CD4-positive, alpha-beta T cell (primary cell): ENCODE results near the gene WWOX. TPM values are rescaled to one million over a fixed set of nuclear protein-coding genes. Genes with fewer than 3 reads are reported as not detected.

Source experiments
- ATAC-seq: fragments of 200-7000 bp; cut with Tn5 transposase; one replicate; pipeline ENCODE4 v1.10.0; 2022; ENCODE audit warnings: mild to moderate bottlenecking; ENCODE audit not compliant: poor library complexity
- CTCF ChIA-PET: fragments of 350-600 bp; sonication (Branson Sonifier 250); formaldehyde crosslinking; loops from one replicate; lab custom pipeline; 2021; ENCODE audit warnings: antibody characterized with exemption, inconsistent platforms; lab: Charles Lee
- POLR2A ChIA-PET: fragments of 350-600 bp; sonication (Branson Sonifier 250); formaldehyde crosslinking; loops from one replicate; lab custom pipeline; 2021; ENCODE audit warnings: antibody characterized with exemption, inconsistent platforms; lab: Charles Lee
- DNase-seq, 14 experiments: peaks; one replicate each; pipeline ENCODE4 v3.0.0-alpha.2; 2013 to 2020; ENCODE audit warnings: mixed read lengths in 2 of 14
- H3K27ac ChIP-seq, 2 donors: one replicate each; pipeline versions ENCODE4 v1.5.1 to v1.7.0; 2013; ENCODE audit warnings: low read length in 2 of 2, low read depth in 1 of 2, mild to moderate bottlenecking in 1 of 2
- H3K27me3 ChIP-seq, 2 experiments: 1 replicate in 1 of 2; 2 replicates in 1 of 2; pipeline versions ENCODE4 v1.6.1 to v1.7.0; 2013; ENCODE audit warnings: low read length in 2 of 2, control low read depth in 1 of 2, mild to moderate bottlenecking in 1 of 2, moderate library complexity in 1 of 2; ENCODE audit not compliant: insufficient read depth in 2 of 2, control insufficient read depth in 1 of 2
- H3K36me3 ChIP-seq: one replicate; pipeline ENCODE4 v1.6.1; 2013; ENCODE audit warnings: low read length, control low read depth; ENCODE audit not compliant: insufficient read depth
- H3K4me1 ChIP-seq: one replicate; pipeline ENCODE4 v1.6.1; 2013; ENCODE audit warnings: low read length, control low read depth; ENCODE audit not compliant: insufficient read depth
- H3K4me3 ChIP-seq: one replicate; pipeline ENCODE4 v1.5.1; 2013; ENCODE audit warnings: mild to moderate bottlenecking, low read length, moderate library complexity
- H3K9me3 ChIP-seq, 2 experiments: 1 replicate in 1 of 2; 2 replicates in 1 of 2; pipeline versions ENCODE4 v1.6.1 to v1.7.0; 2013; ENCODE audit warnings: low read length in 2 of 2, mild to moderate bottlenecking in 2 of 2, control low read depth in 1 of 2, moderate library complexity in 1 of 2; ENCODE audit not compliant: control insufficient read depth in 1 of 2, insufficient read depth in 1 of 2
- H3K27ac Mint-ChIP-seq: one replicate; pipeline ENCODE4 v1.8.0; 2020; ENCODE audit warnings: mixed read lengths
- H3K27me3 Mint-ChIP-seq: one replicate; pipeline ENCODE4 v1.8.0; 2021; ENCODE audit warnings: mixed read lengths
- H3K36me3 Mint-ChIP-seq: one replicate; pipeline ENCODE4 v1.8.0; 2021; ENCODE audit warnings: low read depth, mixed read lengths
- H3K4me1 Mint-ChIP-seq: one replicate; pipeline ENCODE4 v1.8.0; 2021; ENCODE audit warnings: low read depth, mixed read lengths
- H3K4me3 Mint-ChIP-seq: one replicate; pipeline ENCODE4 v1.8.0; 2020; ENCODE audit warnings: mild to moderate bottlenecking, mixed read lengths
- H3K9me3 Mint-ChIP-seq: one replicate; pipeline ENCODE4 v1.8.0; 2020; ENCODE audit warnings: mixed read lengths
- CTCF ChIP-seq: fragments of 200-600 bp; IDR thresholded peaks from one replicate; pipeline ENCODE4 v1.8.0; 2022; ENCODE audit warnings: antibody characterized with exemption, mild to moderate bottlenecking
- intact Hi-C, 2 experiments: fragments of 100-400 bp; cut with DNase I in 1 of 2; cut with micrococcal nuclease in 1 of 2; formaldehyde crosslinking; loops; one replicate each; pipeline versions ENCODE4 v1.15.1 to v1.9.0; 2023 to 2025; cut with DNase I, micrococcal nuclease
- total RNA-seq, 174 experiments: library from RNA in 2 of 174; stranded (reverse) in 2 of 174; gene quantifications; one replicate each; pipeline ENCODE4 v1.2.3 and lab custom pipeline; 2021 to 2026

WWOX gene
- total RNA-seq, 2 experiments from 2014 or later = 19.3 to 21.7 TPM

GRCh38 chr16:78130950-78131349, 31.5 kb downstream of the WWOX start:
- intact Hi-C loops = loop anchor here in 1 of 2 experiments (10.0 kb wide), 1 partner anchor 364 kb away; no protein-coding TSS in a partner anchor
- H3K36me3 ChIP-seq = no peaks in the 10 kb centered on the region
- no peaks in the 10 kb centered on the region for H3K9me3 ChIP-seq
- no peaks in the 10 kb centered on the region for H3K4me1 ChIP-seq
- Mint-ChIP-seq H3K4me3 (no peak overlapping the region), H3K4me1 (peaks cover 8% of the 10 kb centered on the region), H3K36me3 (peaks cover 28% of the 10 kb centered on the region), H3K27ac (no peak overlapping the region), H3K9me3 (no peaks in the 10 kb centered on the region), H3K27me3 (no peaks in the 10 kb centered on the region)
- ATAC-seq (no peak), DNase-seq (no peak)
- no peak overlapping the region for H3K4me3 ChIP-seq
- no peak for TF ChIP-seq CTCF
- H3K27me3 ChIP-seq = no peaks in the 10 kb centered on the region
- ChIA-PET POLR2A (no interaction called here), CTCF (no interaction called here)
- no peak overlapping the region for H3K27ac ChIP-seq

- no peak overlapping the region for H3K4me3 ChIP-seq
- no peak for ATAC-seq
- peaks cover 28% of the 10 kb centered on the region for H3K36me3 Mint-ChIP-seq
- intact Hi-C loops = loop anchor here in 1 of 2 experiments (10.0 kb wide), 1 partner anchor 361 kb away; no protein-coding TSS in a partner anchor
- ChIA-PET POLR2A (no interaction called here), CTCF (no interaction called here)
- H3K27me3 ChIP-seq = no peaks in the 10 kb centered on the region
- TF ChIP-seq CTCF = no peak
- no peak overlapping the region for H3K4me3 Mint-ChIP-seq
- H3K27ac ChIP-seq = no peak overlapping the region
- H3K9me3 ChIP-seq = no peaks in the 10 kb centered on the region
- H3K27me3 Mint-ChIP-seq = no peaks in the 10 kb centered on the region
- no peaks in the 10 kb centered on the region for H3K4me1 ChIP-seq
- DNase-seq = no peak
- no peak overlapping the region for H3K27ac Mint-ChIP-seq
- peaks cover 8% of the 10 kb centered on the region for H3K4me1 Mint-ChIP-seq
- no peaks in the 10 kb centered on the region for H3K36me3 ChIP-seq
- H3K9me3 Mint-ChIP-seq = no peaks in the 10 kb centered on the region
Observed at GRCh38 chr16:78133919-78134318, 34.5 kb downstream of the WWOX start.

- ATAC-seq = no peak
- H3K9me3 ChIP-seq = no peaks in the 10 kb centered on the region
- no peaks in the 10 kb centered on the region for H3K27me3 ChIP-seq
- peaks cover 8% of the 10 kb centered on the region for H3K4me1 Mint-ChIP-seq
- H3K4me3 Mint-ChIP-seq = no peak overlapping the region
- TF ChIP-seq CTCF = no peak
- no peaks in the 10 kb centered on the region for H3K4me1 ChIP-seq
- no peaks in the 10 kb centered on the region for H3K9me3 Mint-ChIP-seq
- intact Hi-C loops = loop anchor here in 1 of 2 experiments (10.0 kb wide), 1 partner anchor 360 kb away; no protein-coding TSS in a partner anchor
- H3K36me3 ChIP-seq = no peaks in the 10 kb centered on the region
- ChIA-PET CTCF (interaction anchor here (0.9 kb wide), 1 partner anchor 12 kb away, joined by 3 read pairs; no protein-coding TSS in a partner anchor), POLR2A (no interaction called here)
- peak in 1 of 14 experiments; percentile 41 for DNase-seq
- no peak overlapping the region for H3K27ac ChIP-seq
- peaks cover 24% of the 10 kb centered on the region for H3K36me3 Mint-ChIP-seq
- H3K27me3 Mint-ChIP-seq = no peaks in the 10 kb centered on the region
- no peak overlapping the region for H3K4me3 ChIP-seq
- no peak overlapping the region for H3K27ac Mint-ChIP-seq
Observed at GRCh38 chr16:78134944-78135619, 35.6 kb downstream of the WWOX start.
